OCI-LY3 (cell line): ENCODE results near the gene AMDHD2.
A peak's percentile ranks its signal among the peaks of the same experiment; 100 is the strongest.

ENCODE experiments used
- H2AFZ ChIP-seq: fragments of 200-600, 300-600 bp; shearing (Covaris generic); 2 replicates; pipeline ENCODE4 v1.6.0; 2014; ENCODE audit warnings: antibody characterized with exemption, low read depth, low read length
- H3K27ac ChIP-seq: fragments of 200-600, 300-600 bp; sonication (generic); 2 replicates; pipeline ENCODE4 v1.5.1; 2014; ENCODE audit warnings: mild to moderate bottlenecking, low read length, moderate library complexity, mixed read lengths
- H3K27me3 ChIP-seq: fragments of 200-600, 300-600 bp; sonication (generic); 2 replicates; pipeline ENCODE4 v1.6.1; 2014; ENCODE audit warnings: low read depth, low read length, mixed read lengths
- H3K36me3 ChIP-seq: fragments of 200-600, 300-600 bp; sonication (generic); replicated peaks from 2 replicates; pipeline ENCODE3; 2014; ENCODE audit warnings: low read depth, low read length, mixed read lengths
- H3K4me1 ChIP-seq: fragments of 300-600, 200-600 bp; sonication (generic); 2 replicates; pipeline ENCODE4 v1.6.1; 2014; ENCODE audit warnings: low read length, mixed read lengths
- H3K4me2 ChIP-seq: fragments of 200-600, 300-600 bp; sonication (generic); 2 replicates; pipeline ENCODE4 v1.6.1; 2014; ENCODE audit warnings: low read length, mixed read lengths
- H3K4me3 ChIP-seq: fragments of 300-600, 200-600 bp; sonication (generic); 2 replicates; pipeline ENCODE4 v1.5.1; 2014; ENCODE audit warnings: antibody characterized with exemption, mild to moderate bottlenecking, low read length, moderate library complexity
- H3K79me2 ChIP-seq: fragments of 300-600, 200-600 bp; shearing (Covaris generic); 2 replicates; pipeline ENCODE4 v1.6.1; 2014; ENCODE audit warnings: mild to moderate bottlenecking, low read length, mixed read lengths
- H3K9ac ChIP-seq: fragments of 300-600, 200-600 bp; shearing (Covaris generic); 2 replicates; pipeline ENCODE4 v1.6.0; 2014; ENCODE audit warnings: mild to moderate bottlenecking, low read length, moderate library complexity
- H3K9me3 ChIP-seq: fragments of 200-600, 300-600 bp; shearing (Covaris generic); 2 replicates; pipeline ENCODE4 v1.6.1; 2014; ENCODE audit warnings: low read length, mixed read lengths; ENCODE audit not compliant: insufficient read depth
- H4K20me1 ChIP-seq: fragments of 200-600, 300-600 bp; sonication (generic); 2 replicates; pipeline ENCODE4 v1.6.1; 2016; ENCODE audit warnings: low read length, mixed read lengths; ENCODE audit not compliant: insufficient read depth
- EZH2phosphoT487 ChIP-seq: fragments of 200-600 bp; shearing (Covaris generic); IDR thresholded peaks from 2 replicates; pipeline ENCODE4 v1.6.1; 2018; ENCODE audit warnings: antibody characterized with exemption, mixed run types, low read depth
- TF ChIP-seq, protein P1 (sequence below): fragments of 200-600, 300-600 bp; sonication (generic); IDR thresholded peaks from 2 replicates; pipeline ENCODE4 v1.5.1; 2014; ENCODE audit warnings: antibody characterized with exemption, low read length, low read depth

AMDHD2 gene

DNA sequence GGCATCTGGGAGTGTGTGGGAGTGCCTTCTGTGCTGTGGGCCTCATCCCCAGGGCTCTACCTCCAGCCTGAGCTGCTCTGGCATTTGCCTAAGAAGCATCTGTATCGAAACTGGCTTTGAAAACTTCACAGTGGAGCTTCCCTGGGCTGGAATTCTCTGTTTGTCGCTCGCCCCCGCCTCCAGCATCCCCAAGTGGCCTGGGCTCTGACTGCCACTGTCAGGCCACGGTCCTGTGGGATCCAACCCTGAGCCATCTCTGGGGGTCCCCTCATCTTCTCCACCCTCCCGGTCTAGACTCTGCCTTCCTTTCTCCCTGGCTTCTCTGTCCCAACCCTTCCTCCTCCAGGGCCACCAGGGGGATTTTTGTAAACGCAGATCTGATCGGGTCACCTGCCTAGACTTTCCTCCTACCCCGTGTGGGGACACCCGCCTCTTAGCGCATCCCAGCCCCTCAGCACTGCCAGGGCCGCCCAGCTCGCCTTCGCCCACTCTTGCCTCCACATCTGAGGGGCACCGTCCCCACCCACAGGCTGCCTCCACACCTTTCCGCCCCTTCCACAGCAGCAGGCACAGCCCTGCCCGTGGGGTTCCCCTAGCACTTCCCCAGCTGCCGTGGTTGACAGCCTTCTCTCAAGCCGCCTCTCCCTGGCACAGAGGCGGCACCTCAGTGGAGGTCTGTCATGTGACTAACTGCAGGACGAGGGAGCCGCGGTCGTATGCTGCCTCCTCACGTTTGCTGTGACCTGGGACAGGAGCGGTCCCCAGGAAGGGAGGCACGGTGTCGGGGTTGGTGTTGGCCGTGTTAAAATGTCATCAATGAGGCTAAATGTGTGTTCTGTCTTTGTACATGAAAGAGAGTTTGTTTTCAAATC lies 33.3 kb upstream of the AMDHD2 start:
- Histone ChIP-seq H3K9ac (peak overlapping the region; percentile 63), H3K9me3 (no peaks in the 10 kb centered on the region), H3K36me3 (no peaks in the 10 kb centered on the region), H3K4me1 (peaks cover 20% of the 10 kb centered on the region), H3K4me2 (peak overlapping the region; percentile 99), H4K20me1 (no peaks in the 10 kb centered on the region), H3K27ac (peak overlapping the region; percentile 35), H3K27me3 (no peaks in the 10 kb centered on the region), H3K79me2 (0 out of 2 replicates have a peak, but pooled peaks cover 5% of the 10 kb centered on the region), H3K4me3 (peak overlapping the region; percentile 75), H2AFZ (peak overlapping the region; percentile 84)
- TF ChIP-seq, protein P1, sequence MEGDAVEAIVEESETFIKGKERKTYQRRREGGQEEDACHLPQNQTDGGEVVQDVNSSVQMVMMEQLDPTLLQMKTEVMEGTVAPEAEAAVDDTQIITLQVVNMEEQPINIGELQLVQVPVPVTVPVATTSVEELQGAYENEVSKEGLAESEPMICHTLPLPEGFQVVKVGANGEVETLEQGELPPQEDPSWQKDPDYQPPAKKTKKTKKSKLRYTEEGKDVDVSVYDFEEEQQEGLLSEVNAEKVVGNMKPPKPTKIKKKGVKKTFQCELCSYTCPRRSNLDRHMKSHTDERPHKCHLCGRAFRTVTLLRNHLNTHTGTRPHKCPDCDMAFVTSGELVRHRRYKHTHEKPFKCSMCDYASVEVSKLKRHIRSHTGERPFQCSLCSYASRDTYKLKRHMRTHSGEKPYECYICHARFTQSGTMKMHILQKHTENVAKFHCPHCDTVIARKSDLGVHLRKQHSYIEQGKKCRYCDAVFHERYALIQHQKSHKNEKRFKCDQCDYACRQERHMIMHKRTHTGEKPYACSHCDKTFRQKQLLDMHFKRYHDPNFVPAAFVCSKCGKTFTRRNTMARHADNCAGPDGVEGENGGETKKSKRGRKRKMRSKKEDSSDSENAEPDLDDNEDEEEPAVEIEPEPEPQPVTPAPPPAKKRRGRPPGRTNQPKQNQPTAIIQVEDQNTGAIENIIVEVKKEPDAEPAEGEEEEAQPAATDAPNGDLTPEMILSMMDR, result peak; percentile 75
- TF ChIP-seq EZH2phosphoT487, result no peak

DNA sequence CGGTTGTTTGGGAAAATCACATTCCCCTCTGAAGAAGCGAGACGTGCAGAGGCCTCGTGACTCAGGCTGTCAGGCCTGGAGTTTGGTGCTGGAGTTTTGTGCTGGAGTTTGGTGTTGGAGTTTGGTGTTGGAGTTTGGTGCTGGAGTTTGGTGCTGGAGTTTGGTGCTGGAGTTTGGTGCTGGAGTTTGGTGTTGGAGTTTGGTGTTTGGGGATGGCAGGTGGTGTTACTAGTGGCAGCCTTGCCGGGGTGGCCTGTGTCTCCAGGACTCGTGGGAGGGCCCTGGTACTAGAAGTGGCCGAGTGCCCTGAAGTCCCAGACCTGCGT lies 32.7 kb upstream of the AMDHD2 start:
- Histone ChIP-seq H3K36me3 (no peaks in the 10 kb centered on the region), H3K27me3 (no peaks in the 10 kb centered on the region), H3K79me2 (0 out of 2 replicates have a peak, but pooled peaks cover 5% of the 10 kb centered on the region), H3K9me3 (no peaks in the 10 kb centered on the region), H3K4me3 (peak overlapping the region; percentile 75), H2AFZ (peak overlapping the region; percentile 84), H3K4me2 (peak overlapping the region; percentile 99), H4K20me1 (no peaks in the 10 kb centered on the region), H3K9ac (peak overlapping the region; percentile 63), H3K4me1 (peaks cover 20% of the 10 kb centered on the region), H3K27ac (peak overlapping the region; percentile 35)
- no peak for TF ChIP-seq EZH2phosphoT487
- TF ChIP-seq, protein P1, result 0 out of 2 replicates have a peak, but pooled peaks have one; percentile 1

DNA sequence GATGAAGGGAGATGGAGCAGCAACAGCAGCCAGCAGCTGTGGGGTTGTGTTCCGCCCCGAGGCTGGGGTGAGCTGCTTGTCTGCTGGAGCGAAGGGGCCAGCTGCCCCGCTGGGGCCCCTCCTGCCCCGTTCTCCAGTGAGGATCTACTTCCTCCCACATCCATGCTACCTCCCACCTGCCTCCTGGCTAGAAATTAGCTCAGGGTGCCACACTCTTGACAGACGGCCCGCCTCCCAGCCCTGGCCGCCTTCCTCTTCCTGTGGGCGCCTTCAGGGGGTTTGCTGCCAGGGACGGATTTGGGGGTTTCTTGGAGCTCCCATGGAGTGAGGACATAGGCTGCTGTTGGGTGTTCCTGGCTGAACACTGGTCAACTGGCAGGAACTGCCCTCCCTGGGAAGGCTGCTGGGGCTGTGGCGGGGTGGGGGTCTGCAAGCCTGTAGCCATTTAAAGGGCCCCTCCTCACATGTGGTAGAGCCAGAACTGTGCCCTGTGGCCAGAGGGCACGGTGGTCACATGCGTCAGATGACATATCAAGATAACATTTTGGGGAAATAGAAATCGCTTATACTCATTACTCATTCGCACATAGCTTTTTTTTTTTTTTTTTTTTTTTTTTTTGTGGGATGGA lies 32.2 kb upstream of the AMDHD2 start:
- H4K20me1 ChIP-seq, result no peaks in the 10 kb centered on the region
- no peaks in the 10 kb centered on the region for H3K9me3 ChIP-seq
- peak overlapping the region; percentile 99 for H3K4me2 ChIP-seq
- TF ChIP-seq EZH2phosphoT487, result no peak
- TF ChIP-seq, protein P1, result no peak
- H3K79me2 ChIP-seq, result 0 out of 2 replicates have a peak, but pooled peaks cover 5% of the 10 kb centered on the region
- 0 out of 2 replicates have a peak overlapping the region, but pooled peaks have one; percentile 35 for H3K27ac ChIP-seq
- H2AFZ ChIP-seq, result peak overlapping the region; percentile 84; the same call in 1 of the 2 replicates
- peaks cover 20% of the 10 kb centered on the region for H3K4me1 ChIP-seq
- H3K9ac ChIP-seq, result peak overlapping the region; percentile 63
- H3K27me3 ChIP-seq, result no peaks in the 10 kb centered on the region
- H3K36me3 ChIP-seq, result no peaks in the 10 kb centered on the region
- peak overlapping the region; percentile 75 for H3K4me3 ChIP-seq

DNA sequence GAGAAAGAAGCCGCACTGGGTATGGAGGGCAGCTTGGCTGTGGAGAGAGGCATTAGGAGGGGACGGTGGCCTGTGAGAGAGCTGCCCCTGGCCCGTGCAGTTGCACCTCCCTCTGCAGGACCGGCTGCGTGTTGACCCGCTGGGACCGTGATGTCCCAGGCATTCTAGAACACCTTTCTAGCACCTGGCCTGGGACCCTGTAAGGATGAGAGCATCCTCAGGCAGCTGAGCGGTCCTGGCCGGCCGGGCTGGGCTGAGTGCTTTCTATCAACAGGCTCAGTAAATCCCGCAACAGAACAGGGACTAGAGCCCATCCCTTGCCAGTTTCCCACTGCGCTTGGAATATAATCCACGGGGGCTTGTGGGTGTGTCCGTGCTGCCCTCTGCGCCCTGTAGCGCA lies 30.6 kb upstream of the AMDHD2 start:
- Histone ChIP-seq H4K20me1 (no peaks in the 10 kb centered on the region), H3K27me3 (no peaks in the 10 kb centered on the region), H3K9me3 (no peaks in the 10 kb centered on the region), H3K36me3 (no peaks in the 10 kb centered on the region), H3K27ac (no peak overlapping the region), H3K9ac (no peak overlapping the region), H3K4me1 (peaks cover 20% of the 10 kb centered on the region), H3K4me2 (no peak overlapping the region), H2AFZ (no peak overlapping the region), H3K79me2 (0 out of 2 replicates have a peak, but pooled peaks cover 5% of the 10 kb centered on the region), H3K4me3 (no peak overlapping the region)
- TF ChIP-seq, protein P1, result no peak
- no peak for TF ChIP-seq EZH2phosphoT487
